Keratinocyte (primary cell): ENCODE measurements around the gene PCDH8.

Source experiments
- EZH2 ChIP-seq: IDR thresholded peaks from one replicate; pipeline ENCODE4 v1.6.1; 2012; ENCODE audit warnings: inconsistent platforms, mild to moderate bottlenecking, low read length, moderate library complexity
- TF ChIP-seq, protein P1 (sequence below), 3 experiments: IDR thresholded peaks in 1 of 3; conservative IDR thresholded peaks in 1 of 3; optimal IDR thresholded peaks in 1 of 3; 2 replicates in 2 of 3; 3 replicates in 1 of 3; pipeline versions ENCODE3 to v1.5.1; 2011; ENCODE audit warnings: low read length in 3 of 3, mild to moderate bottlenecking in 3 of 3, moderate library complexity in 2 of 3, control low read depth in 1 of 3, inconsistent platforms in 1 of 3; ENCODE audit not compliant: insufficient read depth in 2 of 3; ENCODE audit errors: extremely low read depth in 1 of 3

DNA sequence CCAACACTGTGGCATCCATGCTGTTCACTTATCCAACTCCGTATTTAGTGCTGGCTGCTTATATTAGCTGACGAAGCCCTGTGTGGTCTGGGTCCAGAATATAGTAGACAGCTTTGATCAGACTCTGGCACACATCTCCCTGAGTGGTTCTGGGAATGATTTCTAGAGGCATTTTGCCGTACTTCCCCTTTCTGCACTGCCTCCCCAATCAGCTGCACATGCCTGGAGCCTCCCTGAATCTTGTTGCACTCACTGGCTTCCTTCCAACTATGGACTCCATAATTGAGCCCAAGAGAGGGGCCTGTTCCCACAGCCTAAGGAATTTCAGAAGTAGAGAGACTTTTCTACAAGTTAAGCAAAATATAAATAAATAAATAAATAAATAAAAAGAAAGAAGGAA, 30.4 kb upstream of the PCDH8 start:
- TF ChIP-seq, protein P1, sequence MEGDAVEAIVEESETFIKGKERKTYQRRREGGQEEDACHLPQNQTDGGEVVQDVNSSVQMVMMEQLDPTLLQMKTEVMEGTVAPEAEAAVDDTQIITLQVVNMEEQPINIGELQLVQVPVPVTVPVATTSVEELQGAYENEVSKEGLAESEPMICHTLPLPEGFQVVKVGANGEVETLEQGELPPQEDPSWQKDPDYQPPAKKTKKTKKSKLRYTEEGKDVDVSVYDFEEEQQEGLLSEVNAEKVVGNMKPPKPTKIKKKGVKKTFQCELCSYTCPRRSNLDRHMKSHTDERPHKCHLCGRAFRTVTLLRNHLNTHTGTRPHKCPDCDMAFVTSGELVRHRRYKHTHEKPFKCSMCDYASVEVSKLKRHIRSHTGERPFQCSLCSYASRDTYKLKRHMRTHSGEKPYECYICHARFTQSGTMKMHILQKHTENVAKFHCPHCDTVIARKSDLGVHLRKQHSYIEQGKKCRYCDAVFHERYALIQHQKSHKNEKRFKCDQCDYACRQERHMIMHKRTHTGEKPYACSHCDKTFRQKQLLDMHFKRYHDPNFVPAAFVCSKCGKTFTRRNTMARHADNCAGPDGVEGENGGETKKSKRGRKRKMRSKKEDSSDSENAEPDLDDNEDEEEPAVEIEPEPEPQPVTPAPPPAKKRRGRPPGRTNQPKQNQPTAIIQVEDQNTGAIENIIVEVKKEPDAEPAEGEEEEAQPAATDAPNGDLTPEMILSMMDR (optimal IDR thresholded peaks at IDR 0.05 in 1 of 3, IDR thresholded peaks at IDR 0.05 in 1 of 3, conservative IDR thresholded peaks at IDR 0.05 in 1 of 3; ENCODE audit: extremely low read depth in 1 of 3, insufficient read depth in 2 of 3, low read length in 3 of 3), result no peak
- TF ChIP-seq EZH2, result no peak
